Measurements from ENCODE around the gene HSH2D.
A peak's percentile ranks its signal among the peaks of the same experiment; 100 is the strongest.

Gene HSH2D

DNA sequence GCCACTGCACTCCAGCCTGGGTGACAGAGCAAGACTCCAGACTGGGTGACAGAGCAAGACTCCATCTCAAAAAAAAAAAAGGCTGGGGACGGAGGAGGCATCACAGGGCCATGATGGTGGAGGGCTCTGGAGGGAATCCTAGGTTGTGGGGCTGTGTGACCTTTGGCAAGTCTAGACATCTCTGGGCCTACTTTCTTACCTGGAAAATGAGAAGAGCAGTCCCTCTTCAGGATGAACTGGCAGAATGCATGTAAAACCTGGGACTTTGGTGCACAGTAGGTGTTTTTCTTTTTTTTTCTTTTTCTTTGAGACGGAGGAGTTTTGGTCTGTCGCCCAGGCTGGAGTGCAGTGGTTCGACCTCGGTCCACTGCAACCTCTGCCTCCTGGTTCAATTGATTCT is 16.2 kb downstream of the HSH2D start:
- POLR2A ChIA-PET (ENCODE audit: low non-redundant PET), result no interaction called here
- CTCF ChIA-PET, result no interaction called here
- peak overlapping the region; percentile 88 for H3K27ac ChIP-seq
- TF ChIP-seq, protein P1, sequence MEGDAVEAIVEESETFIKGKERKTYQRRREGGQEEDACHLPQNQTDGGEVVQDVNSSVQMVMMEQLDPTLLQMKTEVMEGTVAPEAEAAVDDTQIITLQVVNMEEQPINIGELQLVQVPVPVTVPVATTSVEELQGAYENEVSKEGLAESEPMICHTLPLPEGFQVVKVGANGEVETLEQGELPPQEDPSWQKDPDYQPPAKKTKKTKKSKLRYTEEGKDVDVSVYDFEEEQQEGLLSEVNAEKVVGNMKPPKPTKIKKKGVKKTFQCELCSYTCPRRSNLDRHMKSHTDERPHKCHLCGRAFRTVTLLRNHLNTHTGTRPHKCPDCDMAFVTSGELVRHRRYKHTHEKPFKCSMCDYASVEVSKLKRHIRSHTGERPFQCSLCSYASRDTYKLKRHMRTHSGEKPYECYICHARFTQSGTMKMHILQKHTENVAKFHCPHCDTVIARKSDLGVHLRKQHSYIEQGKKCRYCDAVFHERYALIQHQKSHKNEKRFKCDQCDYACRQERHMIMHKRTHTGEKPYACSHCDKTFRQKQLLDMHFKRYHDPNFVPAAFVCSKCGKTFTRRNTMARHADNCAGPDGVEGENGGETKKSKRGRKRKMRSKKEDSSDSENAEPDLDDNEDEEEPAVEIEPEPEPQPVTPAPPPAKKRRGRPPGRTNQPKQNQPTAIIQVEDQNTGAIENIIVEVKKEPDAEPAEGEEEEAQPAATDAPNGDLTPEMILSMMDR (conservative IDR thresholded peaks at IDR 0.05; ENCODE audit: low read depth), result no peak
- DNase-seq (ENCODE audit: low spot score), result no peak

DNA sequence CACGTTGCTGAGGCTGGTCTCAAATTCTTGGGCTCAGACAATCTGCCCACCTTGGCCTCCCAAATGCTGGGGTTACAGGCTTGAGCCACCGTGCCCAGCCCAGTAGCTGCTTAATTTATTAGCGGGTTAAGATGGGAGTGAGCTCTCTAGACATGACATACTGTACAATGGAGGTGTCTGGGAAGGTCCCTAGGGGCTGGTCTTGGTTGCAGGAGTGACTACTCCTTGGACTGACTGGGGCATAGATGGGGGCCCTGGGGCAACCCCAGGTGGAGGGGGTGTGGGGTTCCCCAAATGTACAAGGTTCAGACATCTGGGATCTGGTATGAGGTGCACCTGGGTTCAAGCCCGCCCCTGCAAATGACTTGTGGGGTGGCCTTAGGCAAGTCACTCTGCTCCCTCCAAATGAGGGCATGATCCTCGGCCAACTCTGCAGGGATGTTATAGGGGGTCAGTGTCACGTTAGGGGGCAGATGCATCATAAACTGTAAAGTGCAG is 17.0 kb downstream of the HSH2D start:
- no peak for DNase-seq (ENCODE audit: low spot score)
- CTCF ChIA-PET, result interaction anchor here (0.6 kb wide), 1 partner anchor 141 kb away, joined by 3 read pairs; no protein-coding TSS in a partner anchor

DNA sequence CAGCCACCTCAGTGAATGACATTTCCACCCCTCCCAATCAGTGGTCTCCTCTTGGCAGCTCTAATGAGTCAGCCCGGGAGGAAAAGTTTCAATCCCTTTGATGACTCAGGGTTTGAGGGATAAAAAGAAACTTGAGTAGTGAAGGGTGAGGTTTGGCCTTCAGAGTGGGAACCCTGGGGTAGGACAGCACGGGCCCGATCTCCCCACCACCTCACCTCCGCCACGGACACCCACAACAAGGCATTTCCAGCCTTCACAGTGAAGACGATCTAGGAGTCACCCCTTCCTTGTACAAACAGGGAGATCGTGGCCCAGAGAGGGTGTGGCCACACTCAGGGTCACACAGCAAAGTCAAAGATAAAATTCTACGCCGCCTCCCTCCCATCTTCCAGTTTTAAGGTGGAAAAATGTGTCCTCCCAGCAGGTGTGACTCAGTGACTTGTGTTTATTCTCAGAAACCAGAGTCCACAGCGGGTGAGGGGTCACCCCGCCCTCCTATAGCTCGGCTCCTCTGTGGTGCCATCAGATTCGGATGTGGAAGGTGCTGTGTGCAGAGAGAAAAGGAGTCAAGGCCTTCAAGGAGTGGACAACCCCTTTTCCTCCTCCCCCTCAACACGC is 17.6 kb downstream of the HSH2D start:
- TF ChIP-seq, protein P1 (conservative IDR thresholded peaks at IDR 0.05; ENCODE audit: low read depth), result no peak
- POLR2A ChIA-PET (ENCODE audit: low non-redundant PET), result interaction anchor here (0.7 to 0.8 kb wide), 2 partner anchors 27 to 824 kb away, joined by 4 to 5 read pairs; no protein-coding TSS in a partner anchor
- CTCF ChIA-PET, result interaction anchor here (0.6 kb wide), 1 partner anchor 141 kb away, joined by 3 read pairs; no protein-coding TSS in a partner anchor
- peak overlapping the region; percentile 88 for H3K27ac ChIP-seq
- peak; percentile 91 for DNase-seq (ENCODE audit: low spot score)

More for the DNA sequence above, 17.0 kb downstream of the HSH2D start:
- TF ChIP-seq, protein P1 (conservative IDR thresholded peaks at IDR 0.05; ENCODE audit: low read depth), result no peak
- H3K27ac ChIP-seq, result peak overlapping the region; percentile 88
- POLR2A ChIA-PET (ENCODE audit: low non-redundant PET), result no interaction called here

DNA sequence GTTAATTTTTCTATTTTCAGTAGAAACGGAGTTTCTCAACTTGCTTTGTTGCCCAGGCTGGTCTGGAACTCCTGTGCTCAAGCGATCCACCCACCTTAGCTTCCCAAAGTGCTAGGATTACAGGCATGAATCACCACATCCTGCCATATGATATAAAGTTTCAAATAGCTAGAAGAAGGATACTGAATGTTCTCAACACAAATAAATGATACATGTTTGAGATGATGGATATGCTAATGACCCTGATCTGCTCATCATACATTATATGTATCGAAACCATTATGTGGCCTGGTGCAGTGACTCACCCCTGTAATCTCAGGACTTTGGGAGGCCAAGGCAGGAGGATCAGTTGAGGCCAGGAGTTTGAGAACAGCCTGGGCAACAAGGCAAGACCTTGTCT is 18.4 kb downstream of the HSH2D start:
- TF ChIP-seq, protein P1 (conservative IDR thresholded peaks at IDR 0.05; ENCODE audit: low read depth), result no peak
- ChIA-PET POLR2A (ENCODE audit: low non-redundant PET) (interaction anchor here (0.7 to 0.8 kb wide), 4 partner anchors 26 to 955 kb away, joined by 4 to 11 read pairs (median 6); no protein-coding TSS in a partner anchor), CTCF (no interaction called here)
- peak overlapping the region; percentile 88 for H3K27ac ChIP-seq
- peak; percentile 27 for DNase-seq (ENCODE audit: low spot score)

DNA sequence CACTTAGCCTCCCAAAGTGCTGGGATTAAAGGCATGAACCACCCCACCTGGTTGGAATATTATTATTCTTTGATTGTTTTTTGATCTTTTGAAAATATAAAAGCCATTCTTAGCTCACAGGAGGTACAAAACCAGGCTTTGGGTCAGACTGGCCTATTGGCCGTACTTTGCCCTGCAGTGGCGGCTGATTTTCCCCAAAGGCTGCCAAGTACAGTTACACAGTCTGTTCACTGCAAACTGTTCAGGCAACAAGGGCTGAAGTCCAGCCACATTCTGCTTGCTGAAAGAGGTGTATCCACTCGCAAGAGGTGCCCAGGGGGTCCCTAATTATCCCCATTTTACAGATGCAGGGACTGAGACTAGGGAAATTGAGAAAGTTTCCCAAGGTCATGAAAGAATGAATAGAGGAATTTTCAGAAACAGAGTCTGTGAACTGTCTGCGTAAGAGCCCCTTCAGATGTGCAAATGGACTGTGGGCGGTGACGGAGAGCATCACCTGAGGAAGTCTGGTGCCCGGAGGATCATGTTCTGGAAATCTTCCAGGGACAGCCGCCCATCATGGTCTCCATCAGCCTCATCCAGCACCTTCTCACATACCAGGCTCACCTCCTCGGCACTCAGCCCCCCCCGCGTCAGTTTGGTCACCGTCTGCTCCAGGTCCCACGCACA is 20.9 kb downstream of the HSH2D start:
- no peak for DNase-seq (ENCODE audit: low spot score)
- ChIA-PET POLR2A (ENCODE audit: low non-redundant PET) (no interaction called here), CTCF (interaction anchor here (1.3 kb wide), 1 partner anchor 20 kb away, joined by 3 read pairs; the partner anchor contains the start of gene HSH2D)
- TF ChIP-seq, protein P1 (conservative IDR thresholded peaks at IDR 0.05; ENCODE audit: low read depth), result no peak
- peak overlapping the region; percentile 5; the same call in 1 of the 2 replicates for H3K27ac ChIP-seq

DNA sequence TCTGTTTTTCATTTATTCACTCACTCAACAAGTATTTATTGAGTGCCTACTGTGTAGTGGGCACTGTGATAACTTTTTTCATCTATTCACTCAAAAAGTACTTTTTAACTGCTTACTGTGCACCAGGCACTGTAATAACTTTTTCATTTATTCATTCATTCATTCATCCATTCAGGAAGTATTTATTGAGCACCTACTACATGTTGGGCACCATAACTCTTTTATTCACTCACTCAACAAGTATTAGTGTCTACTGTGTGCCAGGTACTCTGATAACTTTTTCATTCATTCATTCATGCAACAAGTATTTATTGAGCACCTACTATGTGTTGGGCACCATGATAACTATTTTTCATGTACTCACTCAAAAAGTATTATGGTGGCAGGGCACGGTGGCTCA is 22.9 kb downstream of the HSH2D start:
- no peak for DNase-seq (ENCODE audit: low spot score)
- ChIA-PET CTCF (no interaction called here), POLR2A (ENCODE audit: low non-redundant PET) (no interaction called here)
- TF ChIP-seq, protein P1 (conservative IDR thresholded peaks at IDR 0.05; ENCODE audit: low read depth), result no peak
- H3K27ac ChIP-seq, result no peak overlapping the region
